IMR-90 (cell line): ENCODE measurements around the gene RPS6KA6. TPM values are rescaled to one million over a fixed set of nuclear protein-coding genes. Genes with fewer than 3 reads are reported as not detected.

Experiments used
- ATAC-seq: fragments of 200-7000 bp; cut with Tn5 transposase; 2 replicates; pipeline ENCODE4 v1.9.1; 2020; ENCODE audit warnings: low read depth, mild to moderate bottlenecking, moderate library complexity
- BruUV-seq: library from RNA; stranded (reverse); fragments of 400-500 nt; replicated peaks from 2 replicates; lab custom pipeline; 2021; lab: Mats Ljungman, UMichigan
- CTCF ChIA-PET: fragments of 300-600 bp; formaldehyde crosslinking; extraction: SDS; loops from one replicate; lab custom pipeline; 2021; ENCODE audit warnings: antibody characterized with exemption; lab: Yijun Ruan, JAX
- POLR2A ChIA-PET: fragments of 300-600 bp; sonication (Branson Sonifier 250); formaldehyde crosslinking; loops from one replicate; lab custom pipeline; 2022; ENCODE audit warnings: antibody characterized with exemption; ENCODE audit not compliant: unreplicated experiment; lab: Charles Lee
- DNase-seq: peaks from one replicate; pipeline ENCODE4 v3.0.0; 2013
- H2AFZ ChIP-seq: replicated peaks from 2 replicates; pipeline ENCODE3; 2013; ENCODE audit warnings: low read length, mild to moderate bottlenecking; ENCODE audit not compliant: poor library complexity
- H2AK5ac ChIP-seq: 2 replicates; pipeline ENCODE4 v1.6.1; 2013; ENCODE audit warnings: low read depth, low read length, inconsistent platforms
- H2AK9ac ChIP-seq: replicated peaks from 2 replicates; pipeline ENCODE3; 2013; ENCODE audit warnings: mild to moderate bottlenecking, low read depth, low read length, moderate library complexity; ENCODE audit not compliant: poor library complexity
- H2BK120ac ChIP-seq: 2 replicates; pipeline ENCODE4 v1.6.1; 2013; ENCODE audit warnings: low read depth, low read length, inconsistent platforms
- H2BK15ac ChIP-seq: 3 replicates; pipeline ENCODE4 v1.6.1; 2013; ENCODE audit warnings: low read depth, low read length, inconsistent platforms
- H2BK20ac ChIP-seq: 2 replicates; pipeline ENCODE4 v1.6.1; 2013; ENCODE audit warnings: low read depth, mild to moderate bottlenecking, inconsistent platforms, low read length, moderate library complexity
- H2BK5ac ChIP-seq: 2 replicates; pipeline ENCODE4 v1.6.1; 2013; ENCODE audit warnings: mild to moderate bottlenecking, low read depth, low read length, inconsistent platforms; ENCODE audit not compliant: poor library complexity, severe bottlenecking
- H3K14ac ChIP-seq: replicated peaks from 2 replicates; pipeline ENCODE4 v1.6.1; 2013; ENCODE audit warnings: low read depth, low read length, inconsistent platforms
- H3K18ac ChIP-seq: 2 replicates; pipeline ENCODE4 v1.6.1; 2013; ENCODE audit warnings: low read depth, low read length, control low read depth
- H3K23ac ChIP-seq: 2 replicates; pipeline ENCODE4 v1.6.1; 2013; ENCODE audit warnings: low read depth, low read length, inconsistent platforms
- H3K27ac ChIP-seq: 2 replicates; pipeline ENCODE4 v1.5.1; 2013; ENCODE audit warnings: mild to moderate bottlenecking, control low read depth, low read length; ENCODE audit not compliant: insufficient read depth
- H3K27me3 ChIP-seq: 2 replicates; pipeline ENCODE4 v1.6.1; 2013; ENCODE audit warnings: low read length; ENCODE audit not compliant: control insufficient read depth, insufficient read depth
- H3K36me3 ChIP-seq: 2 replicates; pipeline ENCODE4 v1.6.1; 2013; ENCODE audit warnings: low read length, mixed read lengths; ENCODE audit not compliant: control insufficient read depth, insufficient read depth
- H3K4ac ChIP-seq: 2 replicates; pipeline ENCODE4 v1.6.1; 2013; ENCODE audit warnings: low read depth, low read length, inconsistent platforms
- H3K4me1 ChIP-seq: 2 replicates; pipeline ENCODE4 v1.6.1; 2013; ENCODE audit warnings: low read length, mixed read lengths; ENCODE audit not compliant: control insufficient read depth, insufficient read depth
- H3K4me2 ChIP-seq: 2 replicates; pipeline ENCODE4 v1.6.1; 2013; ENCODE audit warnings: low read depth, mild to moderate bottlenecking, control low read depth, low read length, moderate library complexity
- H3K4me3 ChIP-seq: 2 replicates; pipeline ENCODE4 v1.5.1; 2013; ENCODE audit warnings: low read depth, mild to moderate bottlenecking, control low read depth, low read length, moderate library complexity; ENCODE audit not compliant: insufficient read depth
- H3K56ac ChIP-seq: 2 replicates; pipeline ENCODE4 v1.6.1; 2013; ENCODE audit warnings: low read length, inconsistent platforms; ENCODE audit not compliant: insufficient read depth; ENCODE audit errors: extremely low read depth
- H3K79me1 ChIP-seq, 2 experiments: 2 replicates each; pipeline ENCODE4 v1.6.1; 2013; ENCODE audit warnings: low read length in 2 of 2, inconsistent platforms in 1 of 2, low read depth in 1 of 2
- H3K9ac ChIP-seq: 2 replicates; pipeline ENCODE4 v1.6.1; 2013; ENCODE audit warnings: low read depth, low read length, control low read depth
- H3K9me1 ChIP-seq: 2 replicates; pipeline ENCODE4 v1.6.1; 2013; ENCODE audit warnings: low read length, inconsistent platforms; ENCODE audit not compliant: insufficient read depth
- H3K9me3 ChIP-seq: 2 replicates; pipeline ENCODE4 v1.6.1; 2013; ENCODE audit warnings: low read length; ENCODE audit not compliant: control insufficient read depth, insufficient read depth
- H4K20me1 ChIP-seq: 2 replicates; pipeline ENCODE4 v1.6.1; 2013; ENCODE audit warnings: low read length, inconsistent platforms; ENCODE audit not compliant: insufficient read depth
- H4K5ac ChIP-seq: 2 replicates; pipeline ENCODE4 v1.6.1; 2013; ENCODE audit warnings: mild to moderate bottlenecking, low read depth, low read length, control low read depth
- H4K8ac ChIP-seq, 2 experiments: 2 replicates each; pipeline ENCODE4 v1.6.1; 2013; ENCODE audit warnings: low read depth in 2 of 2, low read length in 2 of 2, control low read depth in 1 of 2, inconsistent platforms in 1 of 2
- H4K91ac ChIP-seq: 2 replicates; pipeline ENCODE4 v1.6.1; 2013; ENCODE audit warnings: low read depth, low read length, inconsistent platforms; ENCODE audit not compliant: insufficient read depth
- BHLHE40 ChIP-seq: fragments of 150-350 bp; IDR thresholded peaks from 2 replicates; pipeline ENCODE4 v1.6.1; 2016; ENCODE audit warnings: mild to moderate bottlenecking, low read depth, low read length
- CEBPB ChIP-seq: IDR thresholded peaks from 2 replicates; pipeline ENCODE4 v1.6.1; 2012; ENCODE audit warnings: low read depth, low read length, improper control_type of control experiment
- CHD1 ChIP-seq: IDR thresholded peaks from 2 replicates; pipeline ENCODE4 v1.6.1; 2012; ENCODE audit warnings: low read depth, low read length, improper control_type of control experiment
- FOS ChIP-seq: fragments of 150-350 bp; IDR thresholded peaks from 2 replicates; pipeline ENCODE4 v1.6.1; 2016; ENCODE audit warnings: low read depth, low read length
- MAFK ChIP-seq: IDR thresholded peaks from 2 replicates; pipeline ENCODE4 v1.6.1; 2012; ENCODE audit warnings: low read depth, low read length, improper control_type of control experiment
- MXI1 ChIP-seq: IDR thresholded peaks from 2 replicates; pipeline ENCODE4 v1.6.1; 2012; ENCODE audit warnings: low read depth, mild to moderate bottlenecking, low read length, moderate library complexity, borderline replicate concordance
- NFE2L2 ChIP-seq: fragments of 150-350 bp; IDR thresholded peaks from 2 replicates; pipeline ENCODE4 v1.6.1; 2016; ENCODE audit warnings: low read depth, mild to moderate bottlenecking, low read length
- POLR2A ChIP-seq: IDR thresholded peaks from 2 replicates; pipeline ENCODE4 v1.6.1; 2012; ENCODE audit warnings: mild to moderate bottlenecking, low read depth, low read length
- RAD21 ChIP-seq: IDR thresholded peaks from 2 replicates; pipeline ENCODE4 v1.6.1; 2012; ENCODE audit warnings: low read length, improper control_type of control experiment
- RCOR1 ChIP-seq: IDR thresholded peaks from 2 replicates; pipeline ENCODE4 v1.6.1; 2012; ENCODE audit warnings: mild to moderate bottlenecking, low read length, improper control_type of control experiment; ENCODE audit not compliant: insufficient replicate concordance
- RFX5 ChIP-seq: IDR thresholded peaks from 2 replicates; pipeline ENCODE4 v1.8.0; 2012; ENCODE audit warnings: low read depth, mild to moderate bottlenecking, low read length, moderate library complexity
- SMC3 ChIP-seq: fragments of 150-350 bp; IDR thresholded peaks from 2 replicates; pipeline ENCODE4 v1.6.1; 2016; ENCODE audit warnings: low read depth, mild to moderate bottlenecking, antibody characterized with exemption, low read length, moderate library complexity
- WGBS, 2 experiments: methylation state at CpG; one replicate each; pipeline versions ENCODE4 v1.1.5 to v1.1.7; 2013; ENCODE audit warnings: missing lambda C conversion rate in 2 of 2; ENCODE audit not compliant: insufficient read length in 1 of 2; ENCODE audit errors: extremely low coverage in 2 of 2; 5-methylcytosine and 5-hydroxymethylcytosine counted together
- dilution Hi-C: fragments of 300-500 bp; cut with HindIII; formaldehyde crosslinking; loops from one replicate; pipeline ENCODE4 v1.14.3; 2018; ENCODE audit warnings: low sequenced_read_pairs; ENCODE audit not compliant: unreplicated experiment
- in situ Hi-C: fragments of 300-500 bp; cut with MboI; formaldehyde crosslinking; loops from 3 replicates; pipeline ENCODE4 v1.14.3; 2019; ENCODE audit warnings: low sequenced_read_pairs, inconsistent platforms, mixed read lengths
- intact Hi-C: fragments of 100-400 bp; cut with micrococcal nuclease; formaldehyde crosslinking; loops from 2 replicates; pipeline ENCODE4 v1.10.0; 2022
- polyA plus RNA-seq, 3 experiments: library from polyadenylated mRNA; depleted of rRNA; stranded (reverse); fragments of >200 nt; gene quantifications; 2 replicates each; pipeline ENCODE4 v1.2.3, GENCODE V29; 2012; ENCODE audit warnings: low replicate concordance in 1 of 3
- total RNA-seq: library from RNA; depleted of rRNA; stranded (reverse); fragments of >200 nt; gene quantifications from 2 replicates; pipeline ENCODE4 v1.2.3, GENCODE V29; 2012
- TF ChIP-seq, protein P1 (sequence below): conservative IDR thresholded peaks from 2 replicates; pipeline ENCODE4 v1.5.1; 2012; ENCODE audit warnings: mild to moderate bottlenecking, low read depth, low read length, improper control_type of control experiment
- TF ChIP-seq, protein P2 (sequence below): fragments of 150-350 bp; IDR thresholded peaks from 2 replicates; pipeline ENCODE4 v1.6.1; 2017; ENCODE audit warnings: mild to moderate bottlenecking, antibody characterized with exemption, low read length, low read depth

The RPS6KA6 gene
- total and polyA plus RNA-seq, 2 of the 4 experiments (the other 2 are of a cell fraction), result 3.6 to 6.8 TPM

DNA sequence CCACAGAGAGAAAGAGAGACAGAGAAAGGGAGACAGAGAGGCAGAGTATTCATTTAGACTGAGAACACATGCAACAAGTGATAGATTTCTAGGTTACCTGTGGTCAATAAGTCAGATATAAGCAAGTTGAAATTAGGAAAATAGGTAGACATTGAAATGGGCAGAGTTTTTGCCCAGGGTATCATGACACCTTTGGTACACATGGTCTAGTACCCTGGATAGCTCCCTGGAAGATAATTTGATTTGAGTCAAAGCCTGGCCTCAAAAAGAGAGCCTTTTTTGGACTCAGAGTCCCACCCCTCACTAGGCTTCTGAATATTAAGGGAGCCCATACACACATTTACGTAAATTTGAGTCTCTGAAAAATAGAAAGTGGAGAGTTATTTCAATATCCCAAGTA lies 4.0 kb upstream of the RPS6KA6 start:
- Histone ChIP-seq H2AK9ac (no peak overlapping the region), H3K4me2 (no peak overlapping the region), H4K5ac (no peak overlapping the region), H2AK5ac (no peak overlapping the region), H3K36me3 (no peaks in the 10 kb centered on the region), H3K4me1 (no peaks in the 10 kb centered on the region), H2BK20ac (no peak overlapping the region), H4K8ac (no peak overlapping the region), H2AFZ (no peak overlapping the region), H4K20me1 (no peaks in the 10 kb centered on the region), H3K23ac (no peak overlapping the region), H3K9ac (no peak overlapping the region), H3K56ac (no peak overlapping the region), H3K18ac (no peak overlapping the region), H3K14ac (no peak overlapping the region), H4K91ac (no peak overlapping the region), H3K9me1 (peaks cover 3% of the 10 kb centered on the region; the same call in 1 of the 2 replicates), H2BK120ac (no peak overlapping the region), H3K9me3 (no peaks in the 10 kb centered on the region), H3K79me1 (no peaks in the 10 kb centered on the region), H3K4me3 (no peak overlapping the region), H3K27me3 (no peaks in the 10 kb centered on the region), H2BK15ac (no peak overlapping the region), H2BK5ac (no peak overlapping the region), H3K27ac (no peak overlapping the region), H3K4ac (no peak overlapping the region)
- POLR2A ChIA-PET, result no interaction called here
- ATAC-seq (no peak), DNase-seq (no peak)
- in situ Hi-C loops, result no loop called here
- TF ChIP-seq RFX5 (no peak), NFE2L2 (no peak), FOS (no peak), POLR2A (no peak), CHD1 (no peak), MAFK (no peak), CEBPB (no peak), RAD21 (no peak), BHLHE40 (no peak), MXI1 (no peak), RCOR1 (no peak), SMC3 (no peak)
- TF ChIP-seq, protein P1, sequence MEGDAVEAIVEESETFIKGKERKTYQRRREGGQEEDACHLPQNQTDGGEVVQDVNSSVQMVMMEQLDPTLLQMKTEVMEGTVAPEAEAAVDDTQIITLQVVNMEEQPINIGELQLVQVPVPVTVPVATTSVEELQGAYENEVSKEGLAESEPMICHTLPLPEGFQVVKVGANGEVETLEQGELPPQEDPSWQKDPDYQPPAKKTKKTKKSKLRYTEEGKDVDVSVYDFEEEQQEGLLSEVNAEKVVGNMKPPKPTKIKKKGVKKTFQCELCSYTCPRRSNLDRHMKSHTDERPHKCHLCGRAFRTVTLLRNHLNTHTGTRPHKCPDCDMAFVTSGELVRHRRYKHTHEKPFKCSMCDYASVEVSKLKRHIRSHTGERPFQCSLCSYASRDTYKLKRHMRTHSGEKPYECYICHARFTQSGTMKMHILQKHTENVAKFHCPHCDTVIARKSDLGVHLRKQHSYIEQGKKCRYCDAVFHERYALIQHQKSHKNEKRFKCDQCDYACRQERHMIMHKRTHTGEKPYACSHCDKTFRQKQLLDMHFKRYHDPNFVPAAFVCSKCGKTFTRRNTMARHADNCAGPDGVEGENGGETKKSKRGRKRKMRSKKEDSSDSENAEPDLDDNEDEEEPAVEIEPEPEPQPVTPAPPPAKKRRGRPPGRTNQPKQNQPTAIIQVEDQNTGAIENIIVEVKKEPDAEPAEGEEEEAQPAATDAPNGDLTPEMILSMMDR, result no peak
- TF ChIP-seq, protein P2, sequence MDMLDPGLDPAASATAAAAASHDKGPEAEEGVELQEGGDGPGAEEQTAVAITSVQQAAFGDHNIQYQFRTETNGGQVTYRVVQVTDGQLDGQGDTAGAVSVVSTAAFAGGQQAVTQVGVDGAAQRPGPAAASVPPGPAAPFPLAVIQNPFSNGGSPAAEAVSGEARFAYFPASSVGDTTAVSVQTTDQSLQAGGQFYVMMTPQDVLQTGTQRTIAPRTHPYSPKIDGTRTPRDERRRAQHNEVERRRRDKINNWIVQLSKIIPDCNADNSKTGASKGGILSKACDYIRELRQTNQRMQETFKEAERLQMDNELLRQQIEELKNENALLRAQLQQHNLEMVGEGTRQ, result no peak
- CTCF ChIA-PET, result no interaction called here
- intact Hi-C loops, result no loop called here
- WGBS, 2 experiments, result no CpG with 5 or more reads among the region's 1 CpG
- BruUV-seq, result no TSS peak
- dilution Hi-C loops, result no loop called here
